GM12891 (cell line): ENCODE measurements around the gene BRSK2. TPM values are rescaled to one million over a fixed set of nuclear protein-coding genes. Genes with fewer than 3 reads are reported as not detected.
"Not testable (repeated sequence)": the region's sequence is repeated elsewhere in the genome, so short reads cannot be mapped to it uniquely, and the experiment has no call there.

Experiments
- DNase-seq: peaks from one replicate; pipeline ENCODE4 v3.0.0; 2011; ENCODE audit warnings: low spot score; ENCODE audit not compliant: insufficient read length
- FAIRE-seq: peaks from 2 replicates; lab custom pipeline; 2011; peaks lifted over from hg19 to GRCh38; lab: Jason Lieb, UNC
- PAX5 ChIP-seq: IDR thresholded peaks from 2 replicates; pipeline ENCODE4 v1.6.1; 2011; ENCODE audit warnings: low read length, moderate library complexity, mild to moderate bottlenecking; ENCODE audit not compliant: insufficient read depth, severe bottlenecking
- POLR2A ChIP-seq: IDR thresholded peaks from 2 replicates; pipeline ENCODE4 v1.6.1; 2011; ENCODE audit warnings: low read depth, low read length, control low read depth
- POLR2AphosphoS5 ChIP-seq: IDR thresholded peaks from 2 replicates; pipeline ENCODE4 v1.6.1; 2011; ENCODE audit warnings: low read depth, low read length, control low read depth
- POU2F2 ChIP-seq: IDR thresholded peaks from 2 replicates; pipeline ENCODE4 v1.6.1; 2011; ENCODE audit warnings: low read depth, mild to moderate bottlenecking, control low read depth, low read length, moderate library complexity
- SPI1 ChIP-seq: IDR thresholded peaks from 2 replicates; pipeline ENCODE4 v1.6.1; 2011; ENCODE audit warnings: low read depth, low read length, control low read depth
- TAF1 ChIP-seq: IDR thresholded peaks from 2 replicates; pipeline ENCODE4 v1.6.1; 2011; ENCODE audit warnings: low read depth, low read length, control low read depth
- polyA plus RNA-seq: library from polyadenylated mRNA; unstranded; fragments of >200 nt; gene quantifications from one replicate; pipeline ENCODE4 v1.2.1, GENCODE V29; 2012; ENCODE audit warnings: low read depth, missing spikeins, inconsistent platforms; ENCODE audit not compliant: missing spikeins

BRSK2 gene
- polyA plus RNA-seq: 0.15 TPM

- TF ChIP-seq SPI1 (no peak), POLR2A (no peak), POLR2AphosphoS5 (no peak), TAF1 (no peak), PAX5 (no peak), POU2F2 (no peak)
- no peak for FAIRE-seq
- no peak for DNase-seq
Measured at GRCh38 chr11:1389932-1390568, at the start of gene BRSK2. TSS of gene BRSK2 (plus strand) at chr11:1389934. CDS start at chr11:1390285, 351 bp downstream.

- FAIRE-seq (no peak), DNase-seq (no peak)
Measured at GRCh38 chr11:1340111-1340510, 49.6 kb upstream of the BRSK2 start.

GRCh38 chr11:1341226-1341625, 48.5 kb upstream of the BRSK2 start:
- FAIRE-seq, DNase-seq: not testable (repeated sequence)

More at GRCh38 chr11:1340111-1340510, 49.6 kb upstream of the BRSK2 start:
- no peak for TF ChIP-seq TAF1
- TF ChIP-seq PAX5: no peak
- TF ChIP-seq POLR2AphosphoS5: no peak
- TF ChIP-seq POLR2A: no peak
- TF ChIP-seq POU2F2: no peak
- no peak for TF ChIP-seq SPI1

- TF ChIP-seq SPI1 (no peak), POLR2AphosphoS5 (no peak), POU2F2 (no peak), POLR2A (no peak), PAX5 (no peak)
- no peak for FAIRE-seq
Measured at GRCh38 chr11:1341928-1342524, 47.7 kb upstream of the BRSK2 start.

GRCh38 chr11:1342946-1343345, 46.8 kb upstream of the BRSK2 start:
- DNase-seq: no peak
- FAIRE-seq: no peak
- TF ChIP-seq POLR2AphosphoS5 (no peak), POLR2A (no peak), PAX5 (no peak), TAF1 (no peak), POU2F2 (no peak), SPI1 (no peak)

More at GRCh38 chr11:1341928-1342524, 47.7 kb upstream of the BRSK2 start:
- DNase-seq: no peak

- no peak for TF ChIP-seq POLR2AphosphoS5
- TF ChIP-seq POLR2A: no peak
- TF ChIP-seq PAX5: no peak
- no peak for TF ChIP-seq TAF1
- TF ChIP-seq POU2F2: no peak
- no peak for TF ChIP-seq SPI1
- FAIRE-seq (no peak), DNase-seq (no peak)
Measured at GRCh38 chr11:1343391-1344055, 46.2 kb upstream of the BRSK2 start.

- FAIRE-seq (no peak), DNase-seq (no peak)
- TF ChIP-seq POLR2AphosphoS5 (no peak), PAX5 (no peak), POLR2A (no peak), TAF1 (no peak), POU2F2 (no peak), SPI1 (no peak)
Measured at GRCh38 chr11:1344056-1344635, 45.6 kb upstream of the BRSK2 start.

- no peak for TF ChIP-seq SPI1
- no peak for TF ChIP-seq POU2F2
- TF ChIP-seq POLR2A: no peak
- FAIRE-seq (no peak), DNase-seq (no peak)
Measured at GRCh38 chr11:1345737-1346513, 43.8 kb upstream of the BRSK2 start.

- FAIRE-seq (no peak), DNase-seq (no peak)
- TF ChIP-seq PAX5 (no peak), SPI1 (no peak), TAF1 (no peak), POLR2A (no peak), POLR2AphosphoS5 (no peak), POU2F2 (no peak)
Measured at GRCh38 chr11:1346669-1347390, 42.9 kb upstream of the BRSK2 start.

GRCh38 chr11:1347411-1347999, 42.2 kb upstream of the BRSK2 start:
- not testable (repeated sequence) for FAIRE-seq, DNase-seq
